ENCODE results near the gene RNF187. TPM values are rescaled to one million over a fixed set of nuclear protein-coding genes. Genes with fewer than 3 reads are reported as not detected.

The RNF187 gene
- total and polyA plus RNA-seq, 10 of the 15 experiments (the other 5 are each of a cell fraction or from before 2014, with no cell fraction given), result 2.6 to 116 (median 29.5) TPM

DNA sequence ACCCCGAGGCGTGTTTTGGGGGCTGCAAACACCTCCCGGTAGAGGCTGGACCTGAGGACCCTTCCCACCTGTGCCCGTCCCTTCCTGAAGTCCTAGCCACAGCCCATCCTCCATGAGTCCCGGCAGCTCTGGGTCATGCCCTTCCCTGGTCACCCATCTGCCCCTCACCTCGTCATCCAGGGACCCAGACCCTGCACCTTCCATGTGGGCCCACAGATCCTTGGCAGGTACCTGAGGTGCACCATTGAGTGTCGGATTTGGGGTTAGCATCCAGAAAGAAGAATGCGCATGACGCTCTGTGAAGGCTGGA is 6.8 kb downstream of the RNF187 start:
- ATAC-seq, result no peak
- intact Hi-C loops (cut with micrococcal nuclease; ENCODE audit: unreplicated experiment), result no loop called here
- POLR2A ChIA-PET, result no interaction called here

More for the DNA sequence above, 6.8 kb downstream of the RNF187 start:
- H3K27me3 ChIP-seq (replicated peaks in 1 of 2; ENCODE audit: control insufficient read depth in 2 of 2, insufficient read depth in 2 of 2, low read length in 1 of 2), result no peaks in the 10 kb centered on the region
- in situ Hi-C loops (cut with MboI), result no loop called here
- BruUV-seq (replicated peaks), result no TSS peak
- no peaks in the 10 kb centered on the region for H3K9me3 ChIP-seq (replicated peaks; ENCODE audit: control insufficient read depth, insufficient read depth, low read length)
- FAIRE-seq, result no peak
- peaks cover 7 to 28% of the 10 kb centered on the region in 2 experiments for H3K36me3 ChIP-seq (ENCODE audit: control insufficient read depth in 2 of 2, insufficient read depth in 2 of 2, low read length in 1 of 2)
- no peak overlapping the region for H2AFZ ChIP-seq (ENCODE audit: control insufficient read depth, low read depth, low read length)
- peaks cover 12% of the 10 kb centered on the region for H3K4me1 ChIP-seq (ENCODE audit: control insufficient read depth, insufficient read depth, low read length)
- DNase-seq (ENCODE audit: low read depth, low spot score), result no peak
- H3K9ac ChIP-seq (ENCODE audit: control insufficient read depth, insufficient read depth, low read length), result no peak overlapping the region
- ChIA-PET RAD21 (ENCODE audit: unreplicated experiment) (no interaction called here), CTCF (no interaction called here), SMC1A (ENCODE audit: uncharacterized antibody, unreplicated experiment) (no interaction called here)
- H4K20me1 ChIP-seq (ENCODE audit: control insufficient read depth, insufficient read depth), result no peaks in the 10 kb centered on the region
- TF ChIP-seq, protein P1, sequence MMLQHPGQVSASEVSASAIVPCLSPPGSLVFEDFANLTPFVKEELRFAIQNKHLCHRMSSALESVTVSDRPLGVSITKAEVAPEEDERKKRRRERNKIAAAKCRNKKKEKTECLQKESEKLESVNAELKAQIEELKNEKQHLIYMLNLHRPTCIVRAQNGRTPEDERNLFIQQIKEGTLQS (IDR thresholded peaks at IDR 0.05; ENCODE audit: borderline replicate concordance, extremely low read depth, low read depth, low read length), result no peak
- TF ChIP-seq, protein P2, sequence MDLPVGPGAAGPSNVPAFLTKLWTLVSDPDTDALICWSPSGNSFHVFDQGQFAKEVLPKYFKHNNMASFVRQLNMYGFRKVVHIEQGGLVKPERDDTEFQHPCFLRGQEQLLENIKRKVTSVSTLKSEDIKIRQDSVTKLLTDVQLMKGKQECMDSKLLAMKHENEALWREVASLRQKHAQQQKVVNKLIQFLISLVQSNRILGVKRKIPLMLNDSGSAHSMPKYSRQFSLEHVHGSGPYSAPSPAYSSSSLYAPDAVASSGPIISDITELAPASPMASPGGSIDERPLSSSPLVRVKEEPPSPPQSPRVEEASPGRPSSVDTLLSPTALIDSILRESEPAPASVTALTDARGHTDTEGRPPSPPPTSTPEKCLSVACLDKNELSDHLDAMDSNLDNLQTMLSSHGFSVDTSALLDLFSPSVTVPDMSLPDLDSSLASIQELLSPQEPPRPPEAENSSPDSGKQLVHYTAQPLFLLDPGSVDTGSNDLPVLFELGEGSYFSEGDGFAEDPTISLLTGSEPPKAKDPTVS (IDR thresholded peaks at IDR 0.05; ENCODE audit: low read depth, low read length), result no peak
- TF ChIP-seq RELA (IDR thresholded peaks at IDR 0.05; ENCODE audit: borderline replicate concordance, partially characterized antibody) (no peak), BMI1 (IDR thresholded peaks at IDR 0.05; ENCODE audit: borderline replicate concordance) (no peak), ATF7 (IDR thresholded peaks at IDR 0.05; ENCODE audit: low read depth) (no peak), ESRRA (IDR thresholded peaks at IDR 0.05; ENCODE audit: low read length) (no peak), ZNF622 (IDR thresholded peaks at IDR 0.05) (no peak), CREM (IDR thresholded peaks at IDR 0.05; ENCODE audit: low read depth) (no peak), RCOR1 (conservative IDR thresholded peaks at IDR 0.05; ENCODE audit: low read depth, low read length) (no peak), TBL1XR1 (IDR thresholded peaks at IDR 0.05; ENCODE audit: low read depth, low read length) (no peak), CHD4 (IDR thresholded peaks at IDR 0.05) (no peak), KAT2A (conservative IDR thresholded peaks at IDR 0.05; ENCODE audit: control insufficient read depth, low read depth, low read length) (no peak), FOXM1 (IDR thresholded peaks at IDR 0.05; ENCODE audit: low read depth, low read length) (no peak), MYB (IDR thresholded peaks at IDR 0.05; ENCODE audit: borderline replicate concordance, low read depth, low read length) (no peak), SMC3 (IDR thresholded peaks at IDR 0.05; ENCODE audit: borderline replicate concordance, low read length) (no peak), MTA2 (IDR thresholded peaks at IDR 0.05; ENCODE audit: low read depth) (no peak)
- whole genome bisulfite sequencing (ENCODE audit: insufficient coverage, insufficient replicate concordance, low lambda C conversion rate, missing lambda C conversion rate), result 88% methylated on average over 9 of the region's 9 CpGs
- peaks cover 8% of the 10 kb centered on the region for H3K79me2 ChIP-seq (ENCODE audit: control insufficient read depth, insufficient read depth, low read length)
- H3K27ac ChIP-seq (ENCODE audit: control insufficient read depth, insufficient read depth), result no peak overlapping the region
- no peak overlapping the region for H3K4me3 ChIP-seq
- no peak overlapping the region for H3K4me2 ChIP-seq (ENCODE audit: control insufficient read depth, insufficient read depth)
